ENCODE data around the gene RASSF6. TPM values are rescaled to one million over a fixed set of nuclear protein-coding genes. Genes with fewer than 3 reads are reported as not detected.

Gene RASSF6
- total RNA-seq, 1 donor from 2014 or later: not detected

Other genes starting within 250 kb of the RASSF6 start
- gene ALB, start 216.1 kb downstream of the RASSF6 start, total RNA-seq: not detected in 2 replicates
- gene AFP, start 184.2 kb downstream of the RASSF6 start, total RNA-seq: not detected in 2 replicates
- not detected in 2 replicates for gene AFM, start 138.7 kb downstream of the RASSF6 start, total RNA-seq
- 32.4 and 33.5 TPM in 2 replicates for gene CXCL8, start 120.1 kb upstream of the RASSF6 start, total RNA-seq
- 35.3 and 37.6 TPM in 2 replicates for gene CXCL6, start 216.2 kb upstream of the RASSF6 start, total RNA-seq
- gene PF4V1, start 232.9 kb upstream of the RASSF6 start, total RNA-seq: 0.78 TPM in 1 of 2 replicates, not detected in the other
- 118 and 132 TPM in 2 replicates for gene CXCL1, start 249.0 kb upstream of the RASSF6 start, total RNA-seq

Data from osteocyte (in vitro differentiated cells).